Measurements from ENCODE around the gene MTG2.

- TF ChIP-seq CTCF (IDR thresholded peaks at IDR 0.05; ENCODE audit: low read depth, low read length) (no peak), EZH2phosphoT487 (IDR thresholded peaks at IDR 0.05; ENCODE audit: low read depth) (no peak)
Measured at GRCh38 chr20:62239278-62239879, 56.6 kb downstream of the MTG2 start.
